C4-2B (cell line): ENCODE results near the gene FBXL13.

Source experiments
- ZFX ChIP-seq: fragments of 450-650 bp; IDR thresholded peaks from 2 replicates; pipeline ENCODE4 v1.6.1; 2017
- TF ChIP-seq, protein P1 (sequence below): fragments of 450-650 bp; conservative IDR thresholded peaks from 2 replicates; pipeline ENCODE4 v1.5.1; 2017; ENCODE audit warnings: mild to moderate bottlenecking

DNA sequence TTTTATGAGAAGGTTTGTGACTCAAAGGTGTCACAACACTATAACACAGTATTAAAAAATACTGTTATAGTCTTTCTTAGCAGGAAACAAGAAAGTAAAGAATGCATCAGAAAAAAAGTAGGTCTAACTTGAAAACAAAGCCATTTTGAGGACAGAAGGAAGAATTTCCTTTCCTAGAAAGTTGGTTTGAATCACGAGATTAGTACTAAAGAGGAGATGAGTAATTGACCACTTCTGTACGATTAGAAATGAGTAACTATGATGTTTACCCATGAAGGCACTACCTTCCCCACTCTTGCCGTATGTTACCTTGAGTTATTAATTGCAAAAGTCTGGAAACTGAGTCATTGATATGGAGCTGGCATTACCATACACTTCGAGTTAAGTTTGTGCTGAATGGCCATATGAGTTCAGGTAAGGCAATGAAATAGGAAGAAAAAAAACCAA is 260.5 kb downstream of the FBXL13 start:
- TF ChIP-seq, protein P1, sequence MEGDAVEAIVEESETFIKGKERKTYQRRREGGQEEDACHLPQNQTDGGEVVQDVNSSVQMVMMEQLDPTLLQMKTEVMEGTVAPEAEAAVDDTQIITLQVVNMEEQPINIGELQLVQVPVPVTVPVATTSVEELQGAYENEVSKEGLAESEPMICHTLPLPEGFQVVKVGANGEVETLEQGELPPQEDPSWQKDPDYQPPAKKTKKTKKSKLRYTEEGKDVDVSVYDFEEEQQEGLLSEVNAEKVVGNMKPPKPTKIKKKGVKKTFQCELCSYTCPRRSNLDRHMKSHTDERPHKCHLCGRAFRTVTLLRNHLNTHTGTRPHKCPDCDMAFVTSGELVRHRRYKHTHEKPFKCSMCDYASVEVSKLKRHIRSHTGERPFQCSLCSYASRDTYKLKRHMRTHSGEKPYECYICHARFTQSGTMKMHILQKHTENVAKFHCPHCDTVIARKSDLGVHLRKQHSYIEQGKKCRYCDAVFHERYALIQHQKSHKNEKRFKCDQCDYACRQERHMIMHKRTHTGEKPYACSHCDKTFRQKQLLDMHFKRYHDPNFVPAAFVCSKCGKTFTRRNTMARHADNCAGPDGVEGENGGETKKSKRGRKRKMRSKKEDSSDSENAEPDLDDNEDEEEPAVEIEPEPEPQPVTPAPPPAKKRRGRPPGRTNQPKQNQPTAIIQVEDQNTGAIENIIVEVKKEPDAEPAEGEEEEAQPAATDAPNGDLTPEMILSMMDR: no peak
- TF ChIP-seq ZFX: no peak
